DOHH2 (cell line): ENCODE results near the gene AHI1.
A peak's percentile ranks its signal among the peaks of the same experiment; 100 is the strongest.

Experiments used
- H3F3A ChIP-seq: fragments of 200-600 bp; sonication (generic), shearing (Covaris generic); 2 replicates; pipeline ENCODE4 v1.6.0; 2016; ENCODE audit warnings: antibody characterized with exemption, mild to moderate bottlenecking; ENCODE audit not compliant: control insufficient read depth, insufficient read depth
- H3K27ac ChIP-seq: fragments of 200-600 bp; sonication (generic); 2 replicates; pipeline ENCODE4 v1.5.1; 2014; ENCODE audit warnings: low read depth, mild to moderate bottlenecking, low read length, moderate library complexity
- H3K27me3 ChIP-seq: fragments of 200-600 bp; sonication (generic); 2 replicates; pipeline ENCODE4 v1.6.1; 2014; ENCODE audit warnings: mild to moderate bottlenecking, low read length, mixed read lengths; ENCODE audit not compliant: control insufficient read depth
- H3K36me3 ChIP-seq: fragments of 200-600 bp; sonication (generic); 2 replicates; pipeline ENCODE4 v1.6.1; 2014; ENCODE audit warnings: mild to moderate bottlenecking, low read length, moderate library complexity, mixed read lengths; ENCODE audit not compliant: control insufficient read depth
- H3K4me1 ChIP-seq: fragments of 200-600 bp; sonication (generic); 2 replicates; pipeline ENCODE4 v1.6.1; 2014; ENCODE audit warnings: mild to moderate bottlenecking, low read length, mixed read lengths; ENCODE audit not compliant: control insufficient read depth
- H3K4me2 ChIP-seq: fragments of 200-600 bp; sonication (generic); 2 replicates; pipeline ENCODE4 v1.6.0; 2014; ENCODE audit warnings: mild to moderate bottlenecking, low read length, moderate library complexity
- H3K4me3 ChIP-seq: fragments of 200-600 bp; sonication (generic); 2 replicates; pipeline ENCODE4 v1.5.1; 2014; ENCODE audit warnings: mild to moderate bottlenecking, low read length, mixed read lengths
- H3K79me2 ChIP-seq: fragments of 200-600 bp; sonication (generic); 2 replicates; pipeline ENCODE4 v1.6.1; 2014; ENCODE audit warnings: mild to moderate bottlenecking, low read length, mixed read lengths; ENCODE audit not compliant: control insufficient read depth
- H3K9me2 ChIP-seq: fragments of 200-600 bp; sonication (generic); replicated peaks from 2 replicates; pipeline ENCODE4 v1.6.1; 2014; ENCODE audit warnings: mild to moderate bottlenecking, low read length, mixed read lengths; ENCODE audit not compliant: control insufficient read depth
- H3K9me3 ChIP-seq: fragments of 200-600 bp; sonication (generic); 2 replicates; pipeline ENCODE4 v1.6.1; 2014; ENCODE audit warnings: antibody characterized with exemption, low read length, mixed read lengths; ENCODE audit not compliant: control insufficient read depth, insufficient read depth
- H4K20me1 ChIP-seq: fragments of 200-600 bp; sonication (generic); 2 replicates; pipeline ENCODE4 v1.6.0; 2014; ENCODE audit warnings: low read depth, mild to moderate bottlenecking, antibody characterized with exemption, low read length, moderate library complexity; ENCODE audit not compliant: control insufficient read depth, insufficient read depth
- EZH2phosphoT487 ChIP-seq: fragments of 200-600 bp; sonication (generic); IDR thresholded peaks from 2 replicates; pipeline ENCODE4 v1.6.1; 2017; ENCODE audit warnings: borderline replicate concordance, mild to moderate bottlenecking, antibody characterized with exemption, low read length, moderate library complexity, mixed read lengths
- TF ChIP-seq, protein P1 (sequence below): fragments of 200-600 bp; sonication (generic); IDR thresholded peaks from one replicate; pipeline ENCODE4 v1.5.1; 2014; ENCODE audit warnings: antibody characterized with exemption, mild to moderate bottlenecking, low read depth, low read length; ENCODE audit not compliant: poor library complexity, severe bottlenecking

Gene AHI1

DNA sequence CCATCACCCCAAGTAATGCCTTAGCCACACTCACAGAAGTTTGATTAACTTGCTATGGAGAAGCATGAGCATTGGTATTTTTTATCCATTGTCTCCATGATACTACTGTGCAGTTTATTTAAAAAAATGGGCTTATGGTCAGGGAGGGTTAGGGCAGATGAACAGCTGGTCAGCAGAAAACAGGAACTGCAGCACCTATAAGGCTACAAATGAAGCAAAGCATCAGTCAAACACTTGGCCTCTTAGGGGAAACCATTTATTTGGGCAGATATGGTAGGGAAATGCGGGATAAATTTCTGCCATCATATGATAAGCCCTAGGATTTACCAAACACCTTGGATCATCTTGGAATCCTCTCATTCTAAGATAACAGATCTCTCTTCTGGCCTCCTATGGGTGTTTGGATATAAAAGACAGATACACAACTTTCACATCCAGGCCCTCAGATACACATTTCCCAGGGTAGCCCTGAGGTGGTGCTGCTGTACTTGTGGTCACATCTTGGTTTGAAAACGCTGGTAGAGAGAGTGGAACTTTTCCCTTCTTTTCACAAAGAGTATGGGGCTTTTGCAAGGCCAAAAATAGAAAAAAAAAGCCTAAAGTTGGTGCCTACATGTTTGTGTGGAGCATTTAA lies 42.8 kb upstream of the AHI1 start:
- Histone ChIP-seq H3K27me3 (0 out of 2 replicates have a peak, but pooled peaks cover 3% of the 10 kb centered on the region), H3K4me3 (no peak overlapping the region), H3K9me2 (no peaks in the 10 kb centered on the region), H3K4me2 (no peak overlapping the region), H3F3A (no peaks in the 10 kb centered on the region), H3K79me2 (no peaks in the 10 kb centered on the region), H3K36me3 (no peaks in the 10 kb centered on the region), H3K27ac (no peak overlapping the region), H3K4me1 (no peaks in the 10 kb centered on the region), H3K9me3 (no peaks in the 10 kb centered on the region), H4K20me1 (no peaks in the 10 kb centered on the region)
- TF ChIP-seq, protein P1, sequence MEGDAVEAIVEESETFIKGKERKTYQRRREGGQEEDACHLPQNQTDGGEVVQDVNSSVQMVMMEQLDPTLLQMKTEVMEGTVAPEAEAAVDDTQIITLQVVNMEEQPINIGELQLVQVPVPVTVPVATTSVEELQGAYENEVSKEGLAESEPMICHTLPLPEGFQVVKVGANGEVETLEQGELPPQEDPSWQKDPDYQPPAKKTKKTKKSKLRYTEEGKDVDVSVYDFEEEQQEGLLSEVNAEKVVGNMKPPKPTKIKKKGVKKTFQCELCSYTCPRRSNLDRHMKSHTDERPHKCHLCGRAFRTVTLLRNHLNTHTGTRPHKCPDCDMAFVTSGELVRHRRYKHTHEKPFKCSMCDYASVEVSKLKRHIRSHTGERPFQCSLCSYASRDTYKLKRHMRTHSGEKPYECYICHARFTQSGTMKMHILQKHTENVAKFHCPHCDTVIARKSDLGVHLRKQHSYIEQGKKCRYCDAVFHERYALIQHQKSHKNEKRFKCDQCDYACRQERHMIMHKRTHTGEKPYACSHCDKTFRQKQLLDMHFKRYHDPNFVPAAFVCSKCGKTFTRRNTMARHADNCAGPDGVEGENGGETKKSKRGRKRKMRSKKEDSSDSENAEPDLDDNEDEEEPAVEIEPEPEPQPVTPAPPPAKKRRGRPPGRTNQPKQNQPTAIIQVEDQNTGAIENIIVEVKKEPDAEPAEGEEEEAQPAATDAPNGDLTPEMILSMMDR = no peak
- no peak for TF ChIP-seq EZH2phosphoT487

DNA sequence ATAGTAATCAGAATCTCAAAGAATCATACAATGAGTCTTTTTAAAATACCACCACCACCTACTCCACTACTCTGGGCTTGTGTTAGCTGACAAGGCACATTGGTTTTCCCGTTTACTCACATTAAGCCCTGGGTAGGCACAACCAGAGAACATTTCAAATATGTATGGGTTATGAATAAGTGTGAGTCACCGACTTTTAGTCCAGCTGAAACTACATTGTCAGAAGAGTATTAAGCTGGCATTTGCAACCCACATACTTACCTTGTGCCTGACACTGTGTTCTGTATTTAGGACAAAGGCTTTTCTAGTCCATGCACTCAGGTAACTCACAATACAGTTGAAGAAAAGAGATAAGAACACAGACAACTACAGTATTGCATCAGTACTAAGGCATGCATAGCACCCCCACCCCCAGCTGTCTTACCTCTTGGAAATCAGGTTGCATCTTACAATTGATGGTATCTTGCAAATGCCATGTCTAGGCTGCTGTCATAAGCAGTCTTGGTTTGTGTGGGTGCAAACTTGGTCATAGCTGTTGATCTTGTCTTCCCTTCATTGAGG lies 40.3 kb upstream of the AHI1 start:
- no peak for TF ChIP-seq EZH2phosphoT487
- TF ChIP-seq, protein P1 = no peak
- H3F3A ChIP-seq = no peaks in the 10 kb centered on the region
- H3K4me1 ChIP-seq = peaks cover 2% of the 10 kb centered on the region
- H3K36me3 ChIP-seq = no peaks in the 10 kb centered on the region
- H3K79me2 ChIP-seq = no peaks in the 10 kb centered on the region
- H3K27ac ChIP-seq = no peak overlapping the region
- 0 out of 2 replicates have a peak, but pooled peaks cover 3% of the 10 kb centered on the region for H3K27me3 ChIP-seq
- H3K4me2 ChIP-seq = no peak overlapping the region
- no peak overlapping the region for H3K4me3 ChIP-seq
- no peaks in the 10 kb centered on the region for H3K9me2 ChIP-seq
- H4K20me1 ChIP-seq = no peaks in the 10 kb centered on the region
- peaks cover 3% of the 10 kb centered on the region; the same call in 1 of the 2 replicates for H3K9me3 ChIP-seq

DNA sequence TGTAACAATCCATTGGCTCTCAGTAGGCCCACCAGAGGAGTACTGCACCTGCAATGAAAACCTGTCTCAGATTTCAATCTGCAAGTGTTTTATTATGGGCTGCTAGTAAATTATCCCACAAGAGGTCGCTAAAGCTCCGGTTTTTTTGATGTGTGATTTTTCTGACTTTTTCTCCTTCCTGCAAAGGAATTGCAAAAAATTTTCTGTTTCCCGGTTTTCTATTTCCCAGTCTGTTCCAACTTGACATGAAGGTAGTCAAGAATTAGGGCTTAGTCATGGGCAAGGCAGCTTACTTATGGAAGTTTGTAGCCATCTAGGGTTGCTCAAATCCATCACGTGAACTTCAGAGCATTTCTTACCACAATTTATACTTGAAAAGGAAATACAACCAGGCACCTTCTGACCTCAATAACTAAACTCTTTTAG lies 38.5 kb upstream of the AHI1 start:
- Histone ChIP-seq H4K20me1 (no peaks in the 10 kb centered on the region), H3K4me2 (peak overlapping the region; percentile 22; the same call in 1 of the 2 replicates), H3K4me1 (peaks cover 10% of the 10 kb centered on the region), H3K27ac (no peak overlapping the region), H3K9me3 (peaks cover 12% of the 10 kb centered on the region; the same call in 1 of the 2 replicates), H3K27me3 (0 out of 2 replicates have a peak, but pooled peaks cover 3% of the 10 kb centered on the region), H3F3A (no peaks in the 10 kb centered on the region), H3K36me3 (no peaks in the 10 kb centered on the region), H3K4me3 (no peak overlapping the region), H3K79me2 (no peaks in the 10 kb centered on the region), H3K9me2 (no peaks in the 10 kb centered on the region)
- TF ChIP-seq, protein P1 = peak; percentile 80
- no peak for TF ChIP-seq EZH2phosphoT487
